ENCODE measurements around the gene HOXB8.

HOXB8 gene

DNA sequence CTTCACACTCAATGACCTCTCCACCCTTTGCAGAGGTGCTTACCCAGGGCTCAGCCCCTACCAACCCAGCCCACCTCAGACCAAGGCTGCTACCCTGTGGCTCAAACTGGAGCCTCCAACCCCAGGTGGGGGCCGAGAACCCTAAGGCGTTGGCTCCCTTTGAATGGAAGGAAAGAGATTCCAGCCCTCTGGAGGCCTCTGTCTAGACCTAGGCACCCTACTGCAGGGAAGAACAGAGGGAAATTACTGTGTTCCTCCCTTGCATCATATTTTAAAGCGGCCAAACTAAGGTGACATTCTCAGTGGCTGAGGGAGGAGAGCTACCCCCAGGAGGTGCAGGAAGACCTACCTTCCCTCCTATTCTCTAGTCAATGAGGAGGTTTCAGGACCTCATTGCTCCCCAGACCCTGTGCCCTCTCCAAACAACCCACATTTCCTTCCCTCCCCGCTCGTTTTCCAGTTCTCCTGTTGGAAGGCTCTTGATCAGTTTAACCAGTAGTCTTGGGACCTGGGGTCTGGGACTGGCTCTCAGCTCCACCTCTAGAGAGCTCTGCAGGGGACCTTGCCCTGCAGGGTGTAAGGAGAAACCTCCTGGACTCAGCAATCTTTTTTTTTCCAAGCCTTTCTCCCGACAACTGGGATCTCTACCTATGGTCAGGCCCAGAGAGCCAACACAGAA lies 5.5 kb upstream of the HOXB8 start:
- no peak overlapping the region for H3K27ac ChIP-seq
- TF ChIP-seq CTCF (IDR thresholded peaks at IDR 0.05) (no peak), ZFX (IDR thresholded peaks at IDR 0.05; ENCODE audit: borderline replicate concordance) (no peak)

- TF ChIP-seq ZFX (IDR thresholded peaks at IDR 0.05; ENCODE audit: borderline replicate concordance) (no peak), CTCF (IDR thresholded peaks at IDR 0.05) (no peak)
These were observed 4.8 kb upstream of the HOXB8 start for GRCh38 chr17:48619826-48620449.

DNA sequence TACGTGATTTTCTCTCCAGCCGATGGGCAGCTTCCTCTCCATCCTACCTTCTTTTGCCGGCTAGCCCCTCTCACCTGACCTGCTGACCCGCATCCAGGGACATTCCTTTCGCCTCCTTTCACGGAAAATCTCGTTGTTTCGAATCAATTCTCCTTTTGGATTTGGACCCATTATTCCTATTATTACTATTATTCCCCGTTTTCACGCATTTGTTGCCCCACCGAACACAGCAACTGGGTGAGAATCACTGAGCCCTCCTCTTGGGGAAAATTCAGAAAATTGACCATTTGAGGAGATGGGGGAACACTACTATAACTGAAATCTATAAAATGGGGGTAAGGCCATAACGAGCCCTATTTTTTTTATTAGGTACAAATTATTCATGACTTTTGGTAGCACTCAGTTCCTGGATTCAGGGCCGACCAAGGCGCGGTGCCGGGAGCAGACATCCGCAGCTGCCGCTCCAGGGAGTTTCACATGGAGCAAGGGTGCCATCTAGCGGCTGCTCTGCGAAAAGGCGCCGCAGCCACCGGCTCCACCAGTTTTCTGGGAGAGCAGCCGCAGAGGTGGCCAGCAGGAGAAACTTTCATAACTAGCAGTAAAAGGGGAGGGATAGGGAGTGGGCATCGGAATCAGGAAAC lies 3.3 kb upstream of the HOXB8 start:
- TF ChIP-seq ZFX (IDR thresholded peaks at IDR 0.05; ENCODE audit: borderline replicate concordance) (no peak), CTCF (IDR thresholded peaks at IDR 0.05) (peak; percentile 93)
- H3K27ac ChIP-seq: peak overlapping the region; percentile 96; the same call in 1 of the 2 replicates

More at GRCh38 chr17:48619826-48620449, 4.8 kb upstream of the HOXB8 start:
- peak overlapping the region; percentile 23; the same call in 1 of the 2 replicates for H3K27ac ChIP-seq

DNA sequence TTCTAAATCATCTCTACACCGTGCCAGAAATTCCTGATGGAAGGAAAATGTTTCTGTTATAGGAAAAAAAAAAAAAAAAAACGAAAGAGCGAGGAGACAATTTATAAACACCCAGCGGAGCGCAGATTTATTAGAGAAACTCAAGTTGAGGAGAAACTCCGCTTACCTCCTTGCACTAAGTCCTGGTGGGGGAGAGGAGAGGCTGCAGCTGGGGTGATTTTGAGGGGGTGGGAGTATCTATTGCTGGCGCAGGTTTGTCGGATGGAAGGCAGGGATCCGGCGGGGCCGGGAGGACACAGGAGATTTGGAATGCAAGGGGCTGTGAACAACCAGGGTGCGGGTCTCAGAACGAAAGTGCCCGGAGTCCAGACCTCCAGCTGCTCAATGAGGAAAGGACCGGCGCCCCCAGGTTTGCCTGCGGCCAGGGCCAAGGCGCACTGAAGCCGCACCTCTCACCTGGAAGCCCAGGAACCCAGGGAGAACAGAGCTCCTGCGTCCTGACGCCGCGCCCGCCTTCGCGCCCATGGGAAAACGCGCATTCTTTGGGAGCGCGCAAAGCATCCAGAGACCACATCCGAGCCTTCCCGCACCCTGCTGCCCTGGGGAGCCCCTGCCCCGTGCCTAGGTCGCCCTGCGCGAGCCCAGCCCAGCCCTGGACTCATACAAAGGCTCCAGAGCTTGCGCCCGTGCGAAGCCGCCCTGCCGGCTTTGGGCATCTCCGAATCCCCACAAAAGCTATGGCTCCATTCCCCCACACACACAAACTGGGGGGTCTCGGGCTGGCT lies 2.6 kb upstream of the HOXB8 start:
- TF ChIP-seq ZFX (IDR thresholded peaks at IDR 0.05; ENCODE audit: borderline replicate concordance): no peak
- no peak for TF ChIP-seq CTCF (IDR thresholded peaks at IDR 0.05)
- H3K27ac ChIP-seq: peak overlapping the region; percentile 96

DNA sequence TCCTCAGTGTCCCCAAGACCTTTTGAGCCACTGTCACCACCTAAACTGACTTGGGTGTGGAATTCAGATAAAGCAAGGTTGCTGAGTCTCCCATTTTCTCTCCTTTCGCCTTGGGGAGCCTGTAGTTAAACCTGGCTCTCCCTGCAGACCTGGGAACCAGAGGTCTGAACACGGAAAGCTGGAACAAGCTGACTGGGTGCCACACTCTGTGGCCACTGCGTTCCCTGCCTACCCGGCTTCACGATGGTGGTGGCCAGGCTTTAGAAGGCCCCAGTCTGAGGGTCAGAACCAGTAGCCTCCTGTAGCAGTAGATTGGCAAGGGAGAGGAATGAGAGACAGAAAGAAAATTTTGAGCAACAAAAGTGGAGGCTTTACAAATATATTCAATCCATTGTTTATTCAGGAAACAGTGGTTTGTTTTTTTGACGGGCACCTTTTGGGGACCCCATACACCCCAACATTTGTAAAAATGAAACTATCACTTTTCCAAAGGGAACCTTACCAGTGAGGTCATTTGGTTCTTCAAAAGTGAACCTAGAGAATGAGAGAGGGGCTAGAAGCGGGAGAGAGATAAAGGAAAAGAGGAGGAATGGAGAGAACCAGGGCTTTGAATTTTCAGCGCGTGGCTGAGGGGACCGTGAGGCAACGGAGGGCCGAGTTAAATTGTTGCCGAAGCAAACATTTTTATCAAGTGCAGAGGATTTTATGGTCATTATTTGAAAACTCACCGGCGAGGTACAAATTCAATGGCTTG lies 1.8 kb upstream of the HOXB8 start:
- H3K27ac ChIP-seq: peak overlapping the region; percentile 96
- TF ChIP-seq ZFX (IDR thresholded peaks at IDR 0.05; ENCODE audit: borderline replicate concordance) (no peak), CTCF (IDR thresholded peaks at IDR 0.05) (no peak)

GRCh38 chr17:48615963-48616716 lies 1.0 kb upstream of the HOXB8 start:
- TF ChIP-seq ZFX (IDR thresholded peaks at IDR 0.05; ENCODE audit: borderline replicate concordance) (no peak), CTCF (IDR thresholded peaks at IDR 0.05) (no peak)

More at GRCh38 chr17:48615963-48616716, 1.0 kb upstream of the HOXB8 start:
- H3K27ac ChIP-seq: peak overlapping the region; percentile 96

All from 22Rv1 (cell line).